IgD-negative memory B cell (primary cell): ENCODE measurements around the gene SLC22A13. TPM values are rescaled to one million over a fixed set of nuclear protein-coding genes. Genes with fewer than 3 reads are reported as not detected.
"Not testable (repeated sequence)": the region's sequence is repeated elsewhere in the genome, so short reads cannot be mapped to it uniquely, and the experiment has no call there.

Experiments
- H3K27ac Mint-ChIP-seq, 3 donors: one replicate each; pipeline ENCODE4 v1.8.0; 2020 to 2022; ENCODE audit warnings: mild to moderate bottlenecking in 3 of 3, mixed read lengths in 3 of 3, moderate library complexity in 1 of 3
- H3K27me3 Mint-ChIP-seq: one replicate; pipeline ENCODE4 v1.8.0; 2021; ENCODE audit warnings: mixed read lengths
- H3K36me3 Mint-ChIP-seq: one replicate; pipeline ENCODE4 v1.8.0; 2020; ENCODE audit warnings: mild to moderate bottlenecking, mixed read lengths
- H3K4me1 Mint-ChIP-seq, 3 donors: one replicate each; pipeline ENCODE4 v1.8.0; 2020 to 2022; ENCODE audit warnings: mixed read lengths in 3 of 3, mild to moderate bottlenecking in 1 of 3
- H3K4me3 Mint-ChIP-seq, 4 donors: one replicate each; pipeline ENCODE4 v1.8.0; 2020 to 2022; ENCODE audit warnings: mild to moderate bottlenecking in 4 of 4, mixed read lengths in 4 of 4, moderate library complexity in 3 of 4
- H3K9me3 Mint-ChIP-seq, 3 donors: one replicate each; pipeline ENCODE4 v1.8.0; 2020 to 2021; ENCODE audit warnings: mixed read lengths in 3 of 3, mild to moderate bottlenecking in 1 of 3
- polyA plus RNA-seq: library from polyadenylated mRNA; unstranded; fragments of 300-500 nt; fragmentation: Illumina TruSeq; gene quantifications from one replicate; pipeline ENCODE4 v1.2.3, GENCODE V29; 2021

Gene SLC22A13
- polyA plus RNA-seq, 1 donor from 2014 or later: not detected

DNA sequence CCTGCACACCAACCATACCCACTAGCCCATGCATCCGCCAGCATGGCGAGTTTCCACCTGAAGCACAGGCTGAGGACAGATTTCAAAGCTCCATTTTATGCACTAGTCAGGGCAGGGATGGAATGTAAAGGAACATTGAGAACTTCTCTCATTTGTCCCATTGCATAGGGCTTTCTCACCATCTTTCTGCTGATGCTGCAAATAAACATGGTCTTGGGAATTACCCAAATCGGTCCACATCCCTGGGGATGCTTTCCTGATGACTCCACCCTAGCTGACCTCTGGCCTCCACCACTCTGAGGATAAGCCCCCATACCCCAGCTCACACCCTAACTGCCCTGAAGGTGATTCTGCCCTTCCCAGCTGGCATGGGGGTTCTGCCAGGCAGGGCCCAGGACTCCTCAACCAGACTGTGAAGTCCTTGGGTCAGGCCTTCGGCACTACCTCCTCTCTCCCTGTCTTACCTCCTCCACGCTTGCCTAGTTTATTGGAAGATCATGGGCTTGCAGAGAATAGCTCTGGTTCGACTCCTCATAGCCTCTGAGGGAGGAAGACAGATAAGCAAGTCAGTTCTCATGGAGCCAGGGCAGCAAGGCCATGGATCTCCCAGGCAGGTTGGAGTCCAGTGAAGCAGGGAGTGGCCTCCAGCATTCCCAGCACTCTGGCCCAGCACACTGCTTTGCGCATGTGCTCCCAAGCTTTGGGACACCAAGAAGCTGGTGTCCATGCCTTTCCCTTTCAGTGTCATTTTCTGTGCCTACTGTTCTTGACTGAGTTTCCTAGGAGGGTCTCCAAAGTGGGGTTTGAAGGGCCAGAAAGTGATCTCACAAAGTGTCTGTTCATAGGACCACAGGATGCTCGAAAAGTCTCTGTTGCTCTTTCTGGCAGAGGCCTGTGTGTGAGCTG lies 53.4 kb downstream of the SLC22A13 start:
- Mint-ChIP-seq H3K4me1 (no peaks in the 10 kb centered on the region), H3K36me3 (no peaks in the 10 kb centered on the region), H3K27me3 (peaks cover under 1% of the 10 kb centered on the region), H3K27ac (no peak overlapping the region), H3K4me3 (no peak overlapping the region), H3K9me3 (no peaks in the 10 kb centered on the region)

DNA sequence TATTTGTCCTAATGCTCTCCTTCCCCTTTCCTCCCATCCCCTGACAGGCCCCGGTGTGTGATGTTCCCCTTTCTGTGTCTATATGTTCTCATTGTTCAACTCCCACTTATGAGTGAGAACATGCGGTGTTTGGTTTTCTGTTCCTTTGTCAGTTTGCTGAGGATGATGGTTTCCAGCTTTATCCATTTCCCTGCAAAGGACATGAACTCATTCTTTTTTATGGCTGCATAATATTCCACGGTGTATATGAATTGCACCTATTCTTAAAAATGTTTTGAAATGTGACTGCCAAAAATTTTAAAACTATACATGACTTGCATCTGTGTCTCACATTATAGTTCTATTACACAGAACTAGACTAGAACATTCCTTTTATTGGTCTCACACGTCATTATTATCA lies 55.0 kb downstream of the SLC22A13 start:
- H3K36me3 Mint-ChIP-seq, H3K9me3 Mint-ChIP-seq, H3K27me3 Mint-ChIP-seq, H3K27ac Mint-ChIP-seq, H3K4me3 Mint-ChIP-seq, H3K4me1 Mint-ChIP-seq: not testable (repeated sequence)

DNA sequence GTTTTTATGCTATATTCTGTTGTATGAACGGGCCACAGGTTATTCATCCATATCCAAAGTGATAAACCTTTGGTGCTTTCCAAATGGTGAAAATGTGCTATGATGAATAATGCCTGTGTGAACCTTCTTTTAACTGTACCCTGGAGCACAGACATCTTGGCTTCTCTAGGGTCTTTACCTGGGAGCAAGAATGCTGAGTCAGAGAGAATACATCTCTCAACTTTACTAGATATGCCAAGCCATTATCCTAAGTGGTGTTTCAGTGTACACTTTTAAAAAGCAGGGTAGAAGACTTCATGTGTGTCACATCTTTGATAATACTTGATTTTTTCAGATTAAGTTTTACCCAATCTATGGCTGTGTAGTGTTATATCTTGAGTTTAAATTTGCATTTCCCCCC lies 57.4 kb downstream of the SLC22A13 start:
- H3K27ac Mint-ChIP-seq: no peak overlapping the region
- peaks cover 0 to 3% (median 0%) of the 10 kb centered on the region in 3 donors for H3K9me3 Mint-ChIP-seq
- H3K4me3 Mint-ChIP-seq: no peak overlapping the region

DNA sequence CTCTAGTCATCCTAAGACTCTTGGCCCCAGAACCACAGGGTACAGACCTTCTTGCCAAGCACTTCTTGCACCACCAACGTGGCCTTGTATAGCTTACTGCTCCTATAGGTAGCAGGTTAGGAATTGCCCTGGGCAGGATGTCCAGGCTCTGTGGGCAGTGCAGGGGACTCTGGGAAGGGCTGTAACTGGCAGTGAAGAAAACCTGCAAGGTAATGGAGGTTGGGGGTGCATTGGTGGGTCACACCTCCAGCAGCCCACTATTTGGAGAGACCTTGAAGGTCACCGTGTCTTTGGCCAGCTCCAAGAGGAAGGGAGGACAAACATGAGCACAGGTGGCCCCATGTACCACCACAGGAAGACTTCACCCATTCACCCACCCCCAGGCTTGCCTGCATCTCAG lies 59.6 kb downstream of the SLC22A13 start:
- H3K9me3 Mint-ChIP-seq: peaks cover 0 to 3% (median 0%) of the 10 kb centered on the region in 3 donors
- no peaks in the 10 kb centered on the region for H3K4me1 Mint-ChIP-seq
- no peaks in the 10 kb centered on the region for H3K36me3 Mint-ChIP-seq
- H3K27ac Mint-ChIP-seq: no peak overlapping the region
- H3K27me3 Mint-ChIP-seq: peaks cover 6% of the 10 kb centered on the region
- H3K4me3 Mint-ChIP-seq: no peak overlapping the region

More for the DNA sequence above, 57.4 kb downstream of the SLC22A13 start:
- Mint-ChIP-seq H3K4me1 (no peaks in the 10 kb centered on the region), H3K36me3 (no peaks in the 10 kb centered on the region), H3K27me3 (peaks cover 6% of the 10 kb centered on the region)

DNA sequence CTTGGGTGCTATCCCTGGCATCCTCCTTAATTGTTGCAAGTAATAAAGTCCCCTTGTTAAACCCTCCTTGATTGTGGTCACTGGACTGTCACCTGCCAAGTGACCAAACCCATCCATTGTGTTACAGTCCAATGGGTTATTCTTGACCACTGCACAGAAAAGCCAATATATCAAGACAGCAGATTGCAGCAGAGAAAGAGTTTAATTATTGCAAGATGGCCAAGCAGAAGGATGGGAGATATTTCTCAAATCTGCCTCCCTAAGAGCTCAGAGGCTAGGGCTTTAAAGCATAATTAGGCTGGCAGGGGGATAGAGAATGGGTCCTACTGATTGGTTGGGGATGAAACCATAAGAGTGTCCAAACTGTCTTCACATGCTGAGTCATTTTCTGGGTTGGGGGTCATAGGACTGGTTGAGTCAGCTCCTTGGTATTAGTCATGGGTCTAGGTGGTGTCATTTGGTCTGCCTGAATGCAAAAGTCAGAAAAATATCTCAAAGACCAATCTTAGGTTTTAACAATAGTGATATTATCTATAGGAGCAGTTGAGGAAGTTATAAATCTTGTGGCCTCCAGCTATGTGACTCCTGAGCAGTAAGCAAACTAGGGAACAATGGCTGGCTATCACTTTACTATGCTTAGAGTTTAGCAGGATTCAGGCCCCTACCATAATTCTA lies 61.9 kb downstream of the SLC22A13 start:
- Mint-ChIP-seq H3K27ac (peak overlapping the region in 1 of 3 donors; percentile 32), H3K4me3 (no peak overlapping the region), H3K27me3 (peaks cover 6% of the 10 kb centered on the region), H3K9me3 (peaks cover 0 to 3% (median 0%) of the 10 kb centered on the region in 3 donors), H3K36me3 (no peaks in the 10 kb centered on the region), H3K4me1 (peaks cover 0 to 1% (median 0%) of the 10 kb centered on the region in 3 donors)

Other genes starting within 250 kb of the SLC22A13 start
- 4.6 TPM for gene PLCD1, start 236.2 kb upstream of the SLC22A13 start, polyA plus RNA-seq
- 0.28 TPM for gene DLEC1, start 226.6 kb upstream of the SLC22A13 start, polyA plus RNA-seq
- gene ACAA1, start 128.7 kb upstream of the SLC22A13 start, polyA plus RNA-seq: 41.8 TPM
- 83.0 TPM for gene MYD88, start 127.2 kb upstream of the SLC22A13 start, polyA plus RNA-seq
- gene OXSR1, start 100.3 kb upstream of the SLC22A13 start, polyA plus RNA-seq: 13.0 TPM
- gene SLC22A14, start 16.5 kb downstream of the SLC22A13 start, polyA plus RNA-seq: not detected
- 0.28 TPM for gene XYLB, start 81.0 kb downstream of the SLC22A13 start, polyA plus RNA-seq
- gene ACVR2B, start 188.1 kb downstream of the SLC22A13 start, polyA plus RNA-seq: not detected
- 13.6 TPM for gene EXOG, start 230.5 kb downstream of the SLC22A13 start, polyA plus RNA-seq